Bronchial epithelial cell (primary cell): ENCODE measurements around the gene ZNF750. TPM values are rescaled to one million over a fixed set of nuclear protein-coding genes. Genes with fewer than 3 reads are reported as not detected.

Experiments
- DNase-seq: peaks from one replicate; pipeline ENCODE4 v3.0.0-alpha.2; 2010; ENCODE audit warnings: low read depth
- FAIRE-seq: peaks from 2 replicates; lab custom pipeline; 2011; peaks lifted over from hg19 to GRCh38; lab: Jason Lieb, UNC
- H3K27me3 ChIP-seq: 2 replicates; pipeline ENCODE4 v1.5.1; 2011; ENCODE audit warnings: low read length; ENCODE audit not compliant: control insufficient read depth, insufficient read depth
- H3K36me3 ChIP-seq: 2 replicates; pipeline ENCODE4 v1.5.1; 2011; ENCODE audit warnings: low read length; ENCODE audit not compliant: control insufficient read depth, insufficient read depth
- H3K4me3 ChIP-seq: 2 replicates; pipeline ENCODE4 v1.5.1; 2011; ENCODE audit warnings: mild to moderate bottlenecking, low read depth, low read length, control low read depth
- CTCF ChIP-seq: IDR thresholded peaks from 2 replicates; pipeline ENCODE4 v1.5.1; 2011; ENCODE audit warnings: mild to moderate bottlenecking, moderate library complexity, low read length, control low read depth, inconsistent platforms; ENCODE audit not compliant: insufficient read depth, severe bottlenecking
- total RNA-seq: library from RNA; depleted of rRNA; stranded (reverse); fragments of >200 nt; gene quantifications from 2 replicates; pipeline ENCODE4 v1.2.1, GENCODE V29; 2014

Gene ZNF750
- total RNA-seq, 1 donor from 2014 or later, result 3.2 TPM

GRCh38 chr17:82779541-82779940 lies 60.3 kb downstream of the ZNF750 start:
- Histone ChIP-seq H3K4me3 (no peak overlapping the region), H3K36me3 (peaks cover 7% of the 10 kb centered on the region), H3K27me3 (no peaks in the 10 kb centered on the region)

More at GRCh38 chr17:82779541-82779940, 60.3 kb downstream of the ZNF750 start:
- no peak for TF ChIP-seq CTCF
- FAIRE-seq, result no peak
- no peak for DNase-seq

Other genes with a start within 250 kb of the ZNF750 start
- gene WDR45B, start 191.6 kb downstream of the ZNF750 start, total RNA-seq, result 90.8 and 94.7 TPM in 2 replicates
- 3.4 and 4.9 TPM in 2 replicates for gene RAB40B, start 141.3 kb downstream of the ZNF750 start, total RNA-seq
- gene FN3KRP, start 123.3 kb downstream of the ZNF750 start, total RNA-seq, result 21.3 and 23.9 TPM in 2 replicates
- gene FN3K, start 104.4 kb downstream of the ZNF750 start, total RNA-seq, result 3.7 and 4.5 TPM in 2 replicates
- gene TBCD, start 88.0 kb downstream of the ZNF750 start, total RNA-seq, result 22.6 and 23.3 TPM in 2 replicates
- gene METRNL, start 239.6 kb upstream of the ZNF750 start, total RNA-seq, result 50.8 and 142 TPM in 2 replicates